ENCODE measurements around the gene TMX2.

The TMX2 gene

GRCh38 chr11:57771365-57771764 is 59.0 kb downstream of the TMX2 start:
- DNase-seq: no peak

DNA sequence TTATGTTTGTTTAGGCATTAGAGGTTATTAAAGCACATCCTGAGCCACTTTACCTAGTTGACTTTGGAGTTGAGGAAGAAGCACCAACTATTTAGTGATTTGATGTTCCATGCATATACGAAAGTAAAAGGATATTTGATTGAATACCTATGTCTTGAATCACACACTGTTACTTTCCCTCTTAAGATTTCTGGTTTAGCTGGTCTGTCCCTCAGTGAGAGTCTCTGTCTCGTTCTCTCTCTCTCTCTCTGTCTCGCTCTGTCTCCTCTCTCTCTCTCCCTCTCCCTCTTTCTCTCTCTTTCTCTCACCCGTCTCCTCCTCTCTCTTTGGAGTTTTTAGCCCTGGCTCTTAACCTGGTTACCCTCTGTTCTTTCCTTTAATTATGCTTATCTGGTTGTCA is 60.2 kb downstream of the TMX2 start:
- DNase-seq: no peak

- DNase-seq: no peak
Measured at GRCh38 chr11:57773026-57773598, 60.7 kb downstream of the TMX2 start.

GRCh38 chr11:57775491-57775890 is 63.1 kb downstream of the TMX2 start:
- no peak for DNase-seq

- DNase-seq: no peak
Measured at GRCh38 chr11:57776031-57776521, 63.7 kb downstream of the TMX2 start.

DNA sequence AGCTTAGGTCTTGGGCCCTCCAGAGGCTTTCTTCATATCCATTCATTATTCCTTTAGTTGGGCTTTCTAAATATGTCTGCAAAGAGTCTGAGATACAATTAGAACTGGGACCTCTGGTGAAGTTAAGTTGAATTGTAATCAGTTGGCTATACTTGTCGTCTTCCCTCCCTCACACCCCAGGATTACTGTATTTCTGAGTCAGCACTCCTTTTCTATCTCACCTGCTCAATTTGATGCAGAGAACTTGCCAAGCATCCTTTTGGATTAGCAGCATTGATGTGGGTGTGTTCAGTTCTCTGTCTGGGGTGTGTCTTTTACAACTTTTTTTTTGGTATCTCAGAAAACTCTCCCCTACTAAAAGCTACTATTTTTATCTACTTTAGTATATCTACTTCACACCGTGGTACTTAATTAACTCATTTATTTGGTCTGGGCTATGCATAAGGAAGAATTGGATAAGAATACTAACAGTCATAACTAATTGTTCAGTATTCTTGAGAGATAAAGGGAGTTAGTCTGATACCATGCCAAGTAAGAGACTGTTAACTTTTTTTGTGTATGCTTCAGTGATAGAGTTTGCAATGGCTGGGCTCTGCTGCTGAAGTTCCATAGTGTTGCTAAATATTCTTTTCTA is 64.3 kb downstream of the TMX2 start:
- no peak for DNase-seq

DNA sequence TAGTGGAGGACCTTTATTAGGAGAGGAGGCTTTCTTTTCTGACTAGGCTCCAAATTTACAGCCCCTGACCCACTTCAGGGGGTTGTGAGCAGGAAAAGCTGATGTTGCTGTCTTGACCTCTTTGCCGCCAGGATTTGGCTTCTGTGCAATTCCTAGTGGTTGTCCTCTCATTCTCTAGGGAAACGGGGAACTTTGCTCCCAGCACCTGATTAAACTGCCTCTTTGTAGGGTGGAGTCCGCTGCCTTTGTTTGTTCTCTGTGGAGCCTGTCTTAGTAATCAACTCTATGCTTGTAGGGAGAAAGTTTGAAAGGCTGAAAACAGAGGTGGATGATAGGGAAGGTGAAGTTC is 65.5 kb downstream of the TMX2 start:
- no peak for DNase-seq

- DNase-seq: peak; percentile 74 to 84
Measured at GRCh38 chr11:57778318-57779037, 66.1 kb downstream of the TMX2 start.

DNA sequence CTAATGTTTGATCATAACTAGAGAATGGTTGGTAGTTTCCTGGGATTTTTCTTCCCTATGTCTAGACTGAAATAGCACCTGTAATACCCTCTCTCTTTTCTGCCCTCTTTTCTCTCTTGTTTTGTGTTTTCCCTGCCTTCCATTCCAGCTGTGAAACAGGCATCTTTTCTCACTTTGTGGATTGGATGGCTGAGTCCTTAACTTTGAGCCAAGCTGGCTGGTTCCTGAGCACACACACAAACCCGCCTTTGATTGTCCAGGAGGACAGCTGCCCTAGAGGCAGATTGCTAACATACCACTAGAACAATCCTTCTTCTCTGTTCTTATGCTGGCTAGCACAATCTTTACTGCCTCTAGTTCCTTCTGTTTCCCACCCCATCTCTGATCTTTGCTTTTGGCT is 66.9 kb downstream of the TMX2 start:
- peak; percentile 37 to 69 for DNase-seq

GRCh38 chr11:57781529-57781943 is 69.1 kb downstream of the TMX2 start:
- DNase-seq: no peak

GRCh38 chr11:57785072-57785471 is 72.7 kb downstream of the TMX2 start:
- no peak for DNase-seq

- no peak for DNase-seq
Measured at GRCh38 chr11:57786436-57786835, 74.0 kb downstream of the TMX2 start.

DNA sequence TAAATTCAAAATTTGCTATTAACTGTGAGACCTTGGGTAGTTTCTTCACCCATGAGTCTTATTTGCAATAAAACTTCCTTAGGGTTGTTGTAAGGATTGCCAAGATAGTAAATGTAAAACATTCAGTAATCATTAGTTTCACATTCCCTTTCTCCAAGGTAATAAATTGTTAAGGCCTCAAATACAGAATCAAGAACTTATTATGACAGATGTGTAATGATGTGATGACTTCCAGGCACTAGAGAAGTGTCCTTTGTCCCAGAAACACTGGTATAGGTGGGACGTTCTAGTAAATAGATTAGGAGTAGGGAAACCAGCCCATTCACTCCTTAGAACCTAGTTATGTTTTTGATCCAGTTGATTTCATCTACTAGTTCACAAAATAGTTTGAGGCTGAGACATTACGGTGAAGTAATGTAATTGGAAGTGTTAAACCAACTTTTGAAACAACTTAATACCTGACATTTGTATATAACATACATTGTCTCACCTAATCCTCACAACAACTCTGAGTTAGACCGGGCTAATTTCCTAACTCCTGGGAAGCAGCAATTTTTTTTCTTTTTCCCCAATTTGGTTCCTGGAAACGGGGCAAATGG is 74.7 kb downstream of the TMX2 start:
- DNase-seq: no peak

DNA sequence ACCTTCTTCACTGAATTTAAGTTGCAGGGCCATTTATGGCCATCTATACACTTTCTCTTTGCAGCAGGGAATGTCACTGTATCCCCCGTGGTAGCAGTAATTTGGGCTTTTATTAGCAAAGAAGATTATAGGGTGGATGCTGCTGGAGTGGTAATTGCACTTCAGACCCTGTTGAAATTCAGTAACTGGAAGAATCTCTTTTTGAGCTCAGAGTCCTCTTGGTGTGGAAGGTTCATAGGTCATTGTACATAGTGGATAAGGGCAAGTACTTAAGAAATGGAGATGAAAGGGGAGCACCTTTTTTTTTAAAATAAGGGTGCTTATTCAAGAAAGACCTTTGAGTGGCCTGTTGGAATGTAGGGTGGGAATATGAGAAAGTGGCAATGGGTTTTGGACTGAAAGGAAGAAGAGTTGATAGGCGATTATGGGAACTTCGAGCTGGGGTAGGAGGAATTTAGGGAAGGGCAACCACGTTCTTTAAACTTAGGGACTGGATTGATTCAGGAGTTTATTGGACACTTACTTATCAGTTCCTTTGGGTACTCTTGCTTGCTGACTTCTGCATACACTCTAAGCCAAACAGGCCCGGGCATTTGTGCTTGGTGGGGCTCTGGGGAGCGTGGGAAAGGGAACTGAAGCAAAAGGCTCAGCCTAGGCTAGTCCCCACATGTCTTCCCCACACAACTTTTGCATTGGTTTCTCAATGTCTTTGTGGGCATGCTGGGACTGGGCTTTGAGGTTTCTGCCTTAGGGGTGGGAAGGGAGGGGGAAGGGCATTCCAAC is 75.7 kb downstream of the TMX2 start:
- DNase-seq: peak; percentile 21 to 47

GRCh38 chr11:57788703-57789088 is 76.3 kb downstream of the TMX2 start:
- DNase-seq: no peak

All from hippocampal formation (tissue), 2 donors.